ENCODE measurements around the gene MNS1.

DNA sequence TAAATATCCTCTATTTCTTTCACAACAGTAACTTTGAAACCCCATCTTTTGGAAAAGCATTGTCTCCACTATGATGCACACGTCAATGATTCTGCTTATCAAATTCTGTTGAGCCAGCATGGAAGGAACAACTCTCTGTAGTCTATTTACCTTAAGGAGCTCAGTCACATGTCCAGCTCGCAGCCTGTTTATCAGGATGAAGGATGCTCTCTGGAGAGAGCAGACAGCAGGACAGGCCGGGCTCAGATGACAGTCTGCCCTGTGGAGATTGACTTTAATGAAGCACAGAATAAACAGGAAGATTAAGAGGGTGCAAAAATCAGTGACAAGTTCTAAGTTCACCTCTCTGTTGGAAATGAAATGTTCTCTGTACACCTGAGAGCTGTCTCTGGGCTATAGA lies 30.6 kb upstream of the MNS1 start:
- TF ChIP-seq GATA2 (IDR thresholded peaks at IDR 0.05; ENCODE audit: low read depth, low read length) (no peak), GATA3 (IDR thresholded peaks at IDR 0.05; ENCODE audit: low read depth, low read length) (no peak)

Data from SH-SY5Y (cell line).